Kidney capillary endothelial cell (primary cell): ENCODE measurements around the gene LTO1.
"Not testable (repeated sequence)": the region's sequence is repeated elsewhere in the genome, so short reads cannot be mapped to it uniquely, and the experiment has no call there.

Experiments used
- DNase-seq: peaks from one replicate; pipeline ENCODE4 v3.0.0-alpha.2; 2018; ENCODE audit warnings: low spot score

The LTO1 gene

GRCh38 chr11:69700278-69701140 is 25.4 kb upstream of the LTO1 start:
- DNase-seq: peak; percentile 81

- DNase-seq: no peak
Observed at GRCh38 chr11:69699213-69699612, 24.1 kb upstream of the LTO1 start.

- no peak for DNase-seq
Observed at GRCh38 chr11:69698362-69698761, 23.2 kb upstream of the LTO1 start.

DNA sequence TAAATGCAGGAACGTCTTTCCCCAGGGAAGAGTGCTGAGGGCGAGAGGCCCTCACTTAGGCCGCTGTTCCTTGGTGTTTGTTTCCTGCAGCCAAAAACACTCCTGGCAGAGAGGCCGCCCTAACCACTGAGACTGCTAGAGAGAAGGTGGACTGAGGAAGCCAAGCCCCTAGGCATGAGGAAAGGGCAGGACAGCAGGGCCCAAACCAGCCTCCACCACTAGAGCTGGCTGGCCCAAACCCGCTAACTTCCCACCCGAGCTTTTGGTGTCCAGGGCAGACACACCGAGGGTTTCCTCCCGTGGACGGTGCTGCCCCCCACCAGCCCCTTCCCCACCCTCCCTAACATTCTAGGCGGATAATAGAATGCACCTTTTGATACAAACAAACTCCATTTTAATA is 22.7 kb upstream of the LTO1 start:
- DNase-seq: no peak

DNA sequence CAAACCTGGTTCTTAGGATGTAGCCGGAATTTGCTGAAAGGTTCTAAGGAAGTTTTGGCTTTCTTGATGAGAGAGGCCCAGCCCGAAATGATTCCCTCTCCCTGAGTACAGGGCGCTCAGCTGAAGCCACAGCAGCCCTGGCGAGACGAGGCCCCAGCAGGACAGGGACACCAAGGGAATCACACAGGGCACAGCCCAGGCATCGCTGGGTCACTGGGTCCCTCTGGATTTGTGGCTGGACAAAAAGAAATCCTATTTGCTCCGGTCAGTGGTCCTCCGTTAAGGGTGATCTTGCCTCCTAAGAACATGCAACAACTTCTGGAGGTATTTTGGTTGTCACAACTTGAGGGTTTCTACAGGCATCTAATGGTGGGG is 22.3 kb upstream of the LTO1 start:
- no peak for DNase-seq

DNA sequence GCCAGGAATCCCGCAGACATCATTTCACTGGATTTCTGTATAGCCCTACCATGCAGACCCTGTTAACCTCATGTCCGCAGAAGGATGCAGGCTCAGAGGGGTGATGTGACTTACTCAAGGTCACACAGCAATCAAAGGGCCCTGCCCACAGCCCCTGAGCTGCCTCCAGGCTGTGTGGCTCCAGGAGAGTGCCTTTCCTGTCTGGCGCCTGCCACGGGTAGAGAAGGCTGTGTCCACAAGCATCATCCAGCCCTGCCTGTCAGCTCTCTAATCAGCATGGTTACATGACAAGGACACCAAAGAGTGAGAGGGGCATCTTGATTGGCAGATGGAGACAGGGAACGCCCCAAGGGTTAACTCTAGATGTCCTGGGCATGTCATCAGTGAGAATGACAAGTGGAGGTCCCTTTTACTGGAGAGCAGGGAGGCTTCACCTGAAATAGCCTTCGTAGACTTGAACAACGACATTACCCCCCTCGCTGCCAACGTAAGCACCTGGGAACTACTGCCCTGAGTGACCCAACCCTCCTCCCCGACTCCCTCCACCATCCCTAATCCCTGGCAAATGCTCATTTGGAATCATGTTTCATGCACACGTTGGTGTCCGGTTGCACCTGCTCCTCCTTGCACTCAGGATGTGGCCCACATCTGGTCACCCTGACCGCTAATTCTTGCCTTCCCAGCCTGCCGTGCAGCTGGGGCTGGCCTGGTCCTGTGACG is 21.8 kb upstream of the LTO1 start:
- DNase-seq: no peak

DNA sequence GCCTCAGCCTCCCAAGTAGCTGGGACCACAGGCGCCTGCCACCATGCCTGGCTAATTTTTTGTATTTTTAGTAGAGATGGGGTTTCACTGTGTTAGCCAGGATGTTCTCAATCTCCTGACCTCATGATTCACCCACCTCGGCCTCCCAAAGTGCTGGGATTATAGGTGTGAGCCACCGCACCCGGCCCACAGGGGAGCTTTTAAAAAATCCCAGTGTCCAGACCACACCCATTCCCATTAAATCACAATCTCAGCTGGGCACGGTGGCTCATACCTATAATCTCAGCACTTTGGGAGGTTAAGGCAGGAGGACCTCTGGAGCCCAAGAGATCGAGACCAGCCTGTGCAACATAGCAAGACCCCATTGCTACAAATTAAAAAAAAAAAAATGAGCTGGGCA is 20.8 kb upstream of the LTO1 start:
- DNase-seq: not testable (repeated sequence)

- DNase-seq: no peak
Observed at GRCh38 chr11:69695581-69695980, 20.4 kb upstream of the LTO1 start.

DNA sequence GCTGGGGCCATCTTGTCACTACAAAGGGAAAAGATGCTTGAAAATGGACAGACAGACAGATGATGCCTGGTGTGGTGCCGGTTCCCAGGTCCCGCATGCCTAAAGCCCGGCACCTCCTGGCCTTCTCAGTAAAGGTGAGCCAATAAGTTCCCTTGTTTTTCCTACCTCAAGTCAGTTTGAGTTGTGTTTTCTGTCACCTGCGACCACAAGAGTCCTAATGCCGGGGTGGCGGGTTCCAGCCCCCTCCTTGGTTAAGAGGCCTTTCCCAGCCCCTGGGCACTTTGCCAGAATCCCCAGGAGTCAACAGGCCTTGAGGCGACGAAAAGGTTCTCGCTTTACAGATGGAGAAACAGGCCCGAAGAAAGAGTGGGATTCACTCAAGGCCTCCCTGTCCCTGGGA is 19.6 kb upstream of the LTO1 start:
- no peak for DNase-seq

- no peak for DNase-seq
Observed at GRCh38 chr11:69692422-69692821, 17.3 kb upstream of the LTO1 start.

GRCh38 chr11:69691463-69691862 is 16.3 kb upstream of the LTO1 start:
- no peak for DNase-seq

DNA sequence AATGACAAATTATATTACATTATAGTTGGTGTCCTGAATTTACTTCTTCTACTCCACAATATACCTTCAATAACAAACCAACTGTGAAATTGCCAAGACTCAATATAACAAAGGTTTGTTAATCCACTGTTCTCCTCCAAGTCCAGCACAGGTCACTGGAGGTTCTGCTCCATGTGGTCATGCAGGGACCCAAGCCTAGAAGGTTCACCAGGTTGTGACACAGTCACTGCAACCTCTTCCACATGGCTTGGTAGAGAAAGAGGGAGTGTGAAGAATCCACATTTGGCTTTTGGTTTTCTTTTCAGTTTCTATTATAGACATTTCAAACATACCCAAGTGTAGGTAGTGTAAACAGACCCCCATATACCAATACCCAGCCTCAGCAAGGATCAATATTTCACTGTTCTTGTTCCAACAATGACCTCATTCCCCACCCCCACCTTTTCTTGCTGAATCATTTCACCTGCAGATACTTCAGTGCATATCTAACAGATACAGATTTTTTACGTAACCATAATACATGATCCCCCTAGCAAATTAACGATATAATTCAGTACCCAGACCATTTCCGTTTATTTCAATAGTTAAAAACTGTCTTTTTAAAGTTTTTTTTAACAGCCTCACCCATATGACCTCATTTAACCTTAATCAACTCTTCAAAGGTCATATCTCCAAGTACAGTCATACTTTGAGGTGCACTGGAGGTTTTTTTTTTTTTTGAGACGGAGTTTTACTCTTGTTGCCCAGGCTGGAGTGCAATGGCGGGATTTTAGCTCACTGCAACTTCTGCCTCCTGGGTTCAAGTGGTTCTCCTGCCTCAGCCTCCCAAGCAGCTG is 14.5 kb upstream of the LTO1 start:
- no peak for DNase-seq

- not testable (repeated sequence) for DNase-seq
Observed at GRCh38 chr11:69687969-69688771, 13.0 kb upstream of the LTO1 start.

- no peak for DNase-seq
Observed at GRCh38 chr11:69686856-69687255, 11.7 kb upstream of the LTO1 start.

GRCh38 chr11:69686452-69686851 is 11.3 kb upstream of the LTO1 start:
- DNase-seq: no peak

- DNase-seq: no peak
Observed at GRCh38 chr11:69685348-69685747, 10.2 kb upstream of the LTO1 start.

DNA sequence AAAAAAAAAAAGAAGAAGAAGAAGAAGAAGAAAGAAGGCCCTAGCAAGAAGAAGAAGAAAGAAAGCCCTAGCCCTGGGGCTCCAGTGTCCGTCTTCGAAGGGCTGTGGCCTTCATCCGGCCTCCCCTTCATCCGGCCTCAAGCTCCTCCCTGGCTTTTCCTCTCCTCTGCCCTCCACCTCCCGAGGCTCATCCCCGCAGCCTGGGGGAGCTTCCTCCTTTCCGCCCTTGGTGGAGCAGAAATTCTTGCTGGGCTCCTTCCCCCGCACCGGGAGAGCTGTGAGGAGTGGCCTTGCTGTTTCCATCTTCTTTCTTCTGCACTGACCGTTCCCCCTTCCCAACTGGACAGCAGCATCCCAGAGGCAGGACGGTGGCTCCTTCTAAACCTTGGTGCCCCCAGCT is 9.5 kb upstream of the LTO1 start:
- no peak for DNase-seq

GRCh38 chr11:69683764-69684333 is 8.7 kb upstream of the LTO1 start:
- DNase-seq: no peak

DNA sequence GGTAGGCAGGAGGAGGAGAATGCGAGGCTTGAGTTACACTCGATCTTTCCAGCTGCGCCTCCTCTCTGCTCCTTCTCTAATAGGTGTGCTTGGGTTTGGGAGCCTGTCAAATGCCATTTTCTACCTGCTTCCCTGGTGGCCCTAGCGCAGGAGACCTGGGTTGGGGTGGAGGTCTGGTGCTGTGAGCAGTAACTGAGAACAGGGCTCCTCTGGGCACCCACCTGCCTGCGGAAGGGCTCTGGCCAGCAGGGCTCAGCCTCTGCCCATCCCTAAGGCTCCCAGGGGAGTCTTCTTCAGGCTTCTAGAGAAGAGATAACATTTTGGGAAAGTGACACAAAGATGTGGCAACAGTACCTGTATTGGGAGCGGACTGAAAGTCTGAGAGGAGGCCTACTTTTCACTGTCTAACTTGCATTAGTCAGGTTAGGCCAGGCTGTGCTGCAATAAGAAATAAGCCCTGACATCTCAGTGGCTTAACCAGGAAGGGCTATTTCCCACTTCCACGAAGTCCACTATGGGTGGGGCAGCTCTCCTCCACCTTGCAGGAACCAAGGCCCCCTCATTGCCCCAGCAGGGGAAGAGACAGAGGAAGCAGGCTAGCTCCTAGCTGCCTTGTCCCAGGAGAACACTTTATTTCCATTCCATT is 7.7 kb upstream of the LTO1 start:
- no peak for DNase-seq

GRCh38 chr11:69682221-69682620 is 7.1 kb upstream of the LTO1 start:
- no peak for DNase-seq

DNA sequence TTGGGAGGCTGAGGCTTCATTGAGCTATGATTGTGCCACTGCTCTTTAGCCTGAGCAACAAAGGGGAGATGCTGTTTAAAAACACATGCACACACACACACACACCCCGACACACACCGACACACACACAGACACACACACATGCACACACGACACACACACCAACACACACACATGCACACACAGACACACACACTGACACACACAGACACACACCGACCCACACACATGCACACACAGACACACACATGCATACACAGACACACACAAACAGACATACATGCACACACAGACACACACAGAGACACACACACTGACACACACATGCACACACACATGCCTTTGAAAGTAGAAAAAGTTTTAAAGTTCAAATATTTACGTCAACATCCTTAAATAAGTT is 5.5 kb upstream of the LTO1 start:
- DNase-seq: no peak
